Pulmonary artery endothelial cell (primary cell): ENCODE measurements around the gene KLHL18. TPM values are rescaled to one million over a fixed set of nuclear protein-coding genes. Genes with fewer than 3 reads are reported as not detected.
A peak's percentile ranks its signal among the peaks of the same experiment; 100 is the strongest.
"Not testable (repeated sequence)": the region's sequence is repeated elsewhere in the genome, so short reads cannot be mapped to it uniquely, and the experiment has no call there.

Experiments
- DNase-seq: peaks from one replicate; pipeline ENCODE4 v3.0.0-alpha.2; 2011; ENCODE audit warnings: low read depth, low spot score
- total RNA-seq: library from RNA; depleted of rRNA; stranded (reverse); fragments of >200 nt; gene quantifications from 2 replicates; pipeline ENCODE4 v1.2.3, GENCODE V29; 2014

The KLHL18 gene
- total RNA-seq, 1 donor from 2014 or later, result 31.9 TPM

- DNase-seq, result no peak
Observed at GRCh38 chr3:47359323-47359722, 76.6 kb downstream of the KLHL18 start.

GRCh38 chr3:47360110-47360517 lies 77.4 kb downstream of the KLHL18 start:
- DNase-seq, result not testable (repeated sequence)

DNA sequence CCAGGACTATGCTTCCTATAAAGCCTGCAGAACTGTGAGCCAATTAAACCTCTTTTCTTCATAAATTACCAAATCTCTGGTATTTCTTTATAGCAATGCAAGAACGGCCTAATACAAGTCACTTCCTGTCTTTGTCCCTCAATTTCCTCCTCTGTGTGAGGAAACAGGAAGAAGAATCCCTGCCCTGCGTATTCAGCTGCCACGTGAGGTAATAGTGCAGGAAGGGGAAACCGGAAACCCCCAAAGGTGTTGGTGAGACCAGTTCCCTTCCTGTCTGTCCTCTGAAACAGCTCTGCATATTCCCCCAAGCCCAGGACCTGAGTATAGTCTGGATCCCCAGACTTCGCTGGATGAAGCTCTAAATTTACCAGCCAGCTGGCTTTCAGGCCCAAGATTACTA lies 80.0 kb downstream of the KLHL18 start:
- peak; percentile 47 for DNase-seq

- peak; percentile 56 for DNase-seq
Observed at GRCh38 chr3:47365213-47366153, 82.7 kb downstream of the KLHL18 start.

DNA sequence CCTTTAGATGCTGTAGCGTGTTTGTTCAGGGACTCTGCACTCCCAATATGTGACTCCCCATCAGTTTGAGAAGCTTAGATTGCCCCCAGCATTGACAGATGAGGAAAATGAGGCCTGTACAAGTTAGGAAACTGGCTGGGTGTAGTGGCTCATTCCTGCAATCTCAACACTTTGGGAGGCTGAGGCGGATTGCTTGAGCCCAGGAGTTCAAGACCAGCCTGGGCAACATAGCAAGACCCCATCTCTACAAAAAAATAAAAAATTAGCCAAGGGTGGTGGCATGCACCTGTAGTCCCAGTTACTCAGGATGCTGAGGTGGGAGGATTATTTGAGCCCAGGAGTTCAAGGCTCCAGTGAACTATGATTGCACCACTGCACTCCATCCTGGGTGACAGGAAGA lies 84.1 kb downstream of the KLHL18 start:
- DNase-seq, result no peak

- DNase-seq, result no peak
Observed at GRCh38 chr3:47367631-47368030, 84.9 kb downstream of the KLHL18 start.

- not testable (repeated sequence) for DNase-seq
Observed at GRCh38 chr3:47370020-47370419, 87.3 kb downstream of the KLHL18 start.

- no peak for DNase-seq
Observed at GRCh38 chr3:47370887-47371697, 88.3 kb downstream of the KLHL18 start.

DNA sequence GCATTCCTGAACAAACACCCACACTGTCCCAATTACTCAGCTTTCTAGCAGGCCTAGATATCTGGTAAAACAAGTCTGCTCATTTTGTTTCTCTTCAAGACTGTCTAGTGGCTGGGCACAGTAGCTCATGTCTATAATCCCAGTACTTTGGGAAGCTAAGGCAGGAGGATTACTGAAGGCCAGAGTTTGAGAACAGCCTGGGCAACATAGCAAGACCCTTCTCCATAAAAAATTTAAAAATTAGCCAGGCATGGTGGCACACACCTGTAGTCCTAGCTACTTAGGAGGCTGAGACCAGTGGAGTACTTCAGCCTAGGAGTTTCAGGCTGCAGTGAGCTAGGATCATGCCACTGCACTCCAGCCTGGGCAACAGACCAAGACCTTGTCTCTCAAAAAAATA lies 91.8 kb downstream of the KLHL18 start:
- no peak for DNase-seq

- DNase-seq, result no peak
Observed at GRCh38 chr3:47376393-47376792, 93.6 kb downstream of the KLHL18 start.

- no peak for DNase-seq
Observed at GRCh38 chr3:47377186-47377585, 94.4 kb downstream of the KLHL18 start.

DNA sequence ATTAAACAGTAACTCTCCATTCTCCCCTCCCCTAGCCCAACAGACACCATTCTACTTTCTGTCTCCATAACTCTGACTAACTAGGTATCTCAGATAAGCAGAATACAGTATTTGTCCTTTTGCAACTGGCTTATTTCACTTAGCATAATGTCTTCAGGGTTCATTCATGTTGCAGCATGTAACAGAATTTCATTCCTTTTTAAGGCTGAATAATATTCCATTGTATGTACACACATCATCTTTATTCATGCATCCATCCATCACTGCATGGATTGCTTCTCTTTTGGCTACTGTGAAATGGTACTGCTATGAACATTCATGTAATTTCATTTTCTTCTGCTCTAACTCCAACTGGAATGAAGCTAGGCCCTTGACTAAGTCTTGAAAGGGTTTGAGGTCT lies 96.1 kb downstream of the KLHL18 start:
- no peak for DNase-seq

GRCh38 chr3:47379411-47379899 lies 96.7 kb downstream of the KLHL18 start:
- no peak for DNase-seq

DNA sequence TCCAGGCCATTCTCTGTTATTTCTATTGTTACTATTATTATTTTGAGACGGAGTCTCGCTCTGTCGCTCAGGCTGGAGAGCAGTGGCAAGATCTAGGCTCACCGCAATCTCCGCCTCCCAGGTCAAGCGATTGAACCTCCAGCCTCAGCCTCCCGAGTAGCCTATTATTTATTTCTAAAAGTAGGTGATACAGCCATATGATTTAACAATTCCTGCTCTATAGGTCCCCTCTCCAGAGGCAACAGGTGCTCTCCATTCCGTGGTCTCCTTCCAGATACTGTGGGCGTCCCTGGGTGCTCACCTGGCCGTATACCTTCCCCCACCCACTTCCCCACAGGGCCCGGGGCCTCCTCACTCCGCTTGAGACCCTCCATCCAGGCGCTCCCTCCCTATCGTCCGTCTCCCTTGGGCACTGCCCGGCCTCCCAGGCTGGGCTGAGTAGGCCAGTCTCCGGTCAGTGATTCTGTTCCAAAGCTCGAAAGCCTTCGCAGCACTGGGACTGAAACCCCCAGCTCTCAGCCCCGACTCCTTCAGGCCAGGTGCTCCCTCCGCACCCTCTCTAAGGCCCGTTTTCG lies 97.4 kb downstream of the KLHL18 start:
- no peak for DNase-seq

GRCh38 chr3:47380601-47381316 lies 98.0 kb downstream of the KLHL18 start, which contains the start of gene PTPN23:
TSS of gene PTPN23 (plus strand) at chr3:47381021. CDS start at chr3:47381097, 76 bp downstream.
- peak; percentile 95 for DNase-seq

- DNase-seq, result peak; percentile 57
Observed at GRCh38 chr3:47381317-47382157, 98.8 kb downstream of the KLHL18 start.

GRCh38 chr3:47384425-47384824 lies 101.7 kb downstream of the KLHL18 start:
- no peak for DNase-seq

GRCh38 chr3:47385007-47385406 lies 102.3 kb downstream of the KLHL18 start:
- DNase-seq, result no peak

- no peak for DNase-seq
Observed at GRCh38 chr3:47385796-47386195, 103.1 kb downstream of the KLHL18 start.

DNA sequence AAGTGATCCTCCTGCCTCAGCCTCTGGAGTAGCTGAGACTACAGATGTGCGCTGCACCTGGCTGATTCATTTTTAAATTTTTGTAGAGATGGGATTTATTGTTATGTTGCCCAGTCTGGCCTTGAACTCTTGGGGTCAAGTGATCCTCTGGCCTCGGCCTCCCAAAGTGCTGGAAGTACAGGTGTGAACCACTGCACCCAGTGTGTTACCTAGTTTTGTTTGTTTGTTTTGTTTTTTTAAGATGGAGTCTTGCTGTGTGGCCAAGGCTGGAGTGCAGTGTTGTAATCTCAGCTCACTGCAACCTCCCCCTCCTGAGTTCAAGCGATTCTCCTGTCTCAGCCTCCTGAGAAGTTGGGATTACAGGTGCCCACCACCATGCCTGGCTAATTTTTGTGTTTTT lies 110.2 kb downstream of the KLHL18 start:
- no peak for DNase-seq
